NCI-H128 (cell line): ENCODE results near the gene SIPA1L3.

Experiments
- DNase-seq: peaks from one replicate; lab custom pipeline; 2025; ENCODE audit not compliant: unreplicated experiment; lab: John Stamatoyannopoulos, UW

Gene SIPA1L3

GRCh38 chr19:38180071-38180470 is 273.1 kb downstream of the SIPA1L3 start:
- no peak for DNase-seq

- no peak for DNase-seq
Measured at GRCh38 chr19:38182536-38183210, 275.7 kb downstream of the SIPA1L3 start.

GRCh38 chr19:38183251-38183897 is 276.4 kb downstream of the SIPA1L3 start:
- no peak for DNase-seq

- no peak for DNase-seq
Measured at GRCh38 chr19:38184815-38185214, 277.8 kb downstream of the SIPA1L3 start.

- no peak for DNase-seq
Measured at GRCh38 chr19:38185562-38185961, 278.6 kb downstream of the SIPA1L3 start.

- DNase-seq = no peak
Measured at GRCh38 chr19:38190061-38190460, 283.1 kb downstream of the SIPA1L3 start.

- no peak for DNase-seq
Measured at GRCh38 chr19:38190793-38191192, 283.8 kb downstream of the SIPA1L3 start.

GRCh38 chr19:38191747-38192146 is 284.7 kb downstream of the SIPA1L3 start:
- DNase-seq = no peak

- no peak for DNase-seq
Measured at GRCh38 chr19:38193445-38193844, 286.4 kb downstream of the SIPA1L3 start.

GRCh38 chr19:38194061-38194701 is 287.2 kb downstream of the SIPA1L3 start:
- no peak for DNase-seq

- DNase-seq = no peak
Measured at GRCh38 chr19:38195237-38195636, 288.2 kb downstream of the SIPA1L3 start.

- no peak for DNase-seq
Measured at GRCh38 chr19:38196245-38196837, 289.3 kb downstream of the SIPA1L3 start.

- DNase-seq = no peak
Measured at GRCh38 chr19:38196948-38197656, 290.1 kb downstream of the SIPA1L3 start.

GRCh38 chr19:38197937-38198704 is 291.1 kb downstream of the SIPA1L3 start:
- DNase-seq = no peak

GRCh38 chr19:38199340-38199739 is 292.3 kb downstream of the SIPA1L3 start:
- no peak for DNase-seq

- no peak for DNase-seq
Measured at GRCh38 chr19:38201731-38202130, 294.7 kb downstream of the SIPA1L3 start.

- DNase-seq = no peak
Measured at GRCh38 chr19:38202504-38202903, 295.5 kb downstream of the SIPA1L3 start.

- DNase-seq = no peak
Measured at GRCh38 chr19:38203197-38203596, 296.2 kb downstream of the SIPA1L3 start.

GRCh38 chr19:38204096-38204495 is 297.1 kb downstream of the SIPA1L3 start:
- no peak for DNase-seq

- no peak for DNase-seq
Measured at GRCh38 chr19:38204728-38205127, 297.7 kb downstream of the SIPA1L3 start.
